ENCODE data around the gene COL6A5. TPM values are rescaled to one million over a fixed set of nuclear protein-coding genes. Genes with fewer than 3 reads are reported as not detected.
A peak's percentile ranks its signal among the peaks of the same experiment; 100 is the strongest.

The COL6A5 gene
- total and polyA plus RNA-seq, 9 of the 15 experiments (the other 6 are each of a cell fraction or from before 2014, with no cell fraction given), result 1.5 to 9.7 (median 5.6) TPM

DNA sequence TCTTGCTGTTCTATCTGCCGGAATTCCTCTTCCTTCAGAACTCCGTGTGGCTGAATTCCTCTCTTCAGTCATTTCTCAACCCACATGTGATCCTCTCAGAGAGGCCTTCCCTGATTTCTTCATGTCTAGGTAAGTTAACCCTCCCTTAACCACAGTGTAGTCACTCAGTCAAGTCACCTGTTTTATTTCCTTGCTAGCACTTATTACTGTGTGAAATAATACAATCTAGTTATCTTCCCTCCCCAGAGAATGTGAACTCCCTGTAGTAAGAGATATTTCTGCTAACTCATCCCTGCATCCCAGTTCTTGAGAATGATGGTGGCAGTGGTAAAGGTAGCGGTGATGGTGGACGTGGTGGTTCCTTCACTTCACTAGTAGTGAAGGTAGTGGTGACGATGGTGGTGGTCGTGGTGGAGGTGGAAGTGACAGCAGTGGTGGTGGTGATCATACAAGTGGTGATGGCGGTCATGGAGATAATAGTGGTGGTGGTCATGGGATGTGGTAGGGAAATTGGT is 33.3 kb downstream of the COL6A5 start (continued):
- TF ChIP-seq, protein P1, sequence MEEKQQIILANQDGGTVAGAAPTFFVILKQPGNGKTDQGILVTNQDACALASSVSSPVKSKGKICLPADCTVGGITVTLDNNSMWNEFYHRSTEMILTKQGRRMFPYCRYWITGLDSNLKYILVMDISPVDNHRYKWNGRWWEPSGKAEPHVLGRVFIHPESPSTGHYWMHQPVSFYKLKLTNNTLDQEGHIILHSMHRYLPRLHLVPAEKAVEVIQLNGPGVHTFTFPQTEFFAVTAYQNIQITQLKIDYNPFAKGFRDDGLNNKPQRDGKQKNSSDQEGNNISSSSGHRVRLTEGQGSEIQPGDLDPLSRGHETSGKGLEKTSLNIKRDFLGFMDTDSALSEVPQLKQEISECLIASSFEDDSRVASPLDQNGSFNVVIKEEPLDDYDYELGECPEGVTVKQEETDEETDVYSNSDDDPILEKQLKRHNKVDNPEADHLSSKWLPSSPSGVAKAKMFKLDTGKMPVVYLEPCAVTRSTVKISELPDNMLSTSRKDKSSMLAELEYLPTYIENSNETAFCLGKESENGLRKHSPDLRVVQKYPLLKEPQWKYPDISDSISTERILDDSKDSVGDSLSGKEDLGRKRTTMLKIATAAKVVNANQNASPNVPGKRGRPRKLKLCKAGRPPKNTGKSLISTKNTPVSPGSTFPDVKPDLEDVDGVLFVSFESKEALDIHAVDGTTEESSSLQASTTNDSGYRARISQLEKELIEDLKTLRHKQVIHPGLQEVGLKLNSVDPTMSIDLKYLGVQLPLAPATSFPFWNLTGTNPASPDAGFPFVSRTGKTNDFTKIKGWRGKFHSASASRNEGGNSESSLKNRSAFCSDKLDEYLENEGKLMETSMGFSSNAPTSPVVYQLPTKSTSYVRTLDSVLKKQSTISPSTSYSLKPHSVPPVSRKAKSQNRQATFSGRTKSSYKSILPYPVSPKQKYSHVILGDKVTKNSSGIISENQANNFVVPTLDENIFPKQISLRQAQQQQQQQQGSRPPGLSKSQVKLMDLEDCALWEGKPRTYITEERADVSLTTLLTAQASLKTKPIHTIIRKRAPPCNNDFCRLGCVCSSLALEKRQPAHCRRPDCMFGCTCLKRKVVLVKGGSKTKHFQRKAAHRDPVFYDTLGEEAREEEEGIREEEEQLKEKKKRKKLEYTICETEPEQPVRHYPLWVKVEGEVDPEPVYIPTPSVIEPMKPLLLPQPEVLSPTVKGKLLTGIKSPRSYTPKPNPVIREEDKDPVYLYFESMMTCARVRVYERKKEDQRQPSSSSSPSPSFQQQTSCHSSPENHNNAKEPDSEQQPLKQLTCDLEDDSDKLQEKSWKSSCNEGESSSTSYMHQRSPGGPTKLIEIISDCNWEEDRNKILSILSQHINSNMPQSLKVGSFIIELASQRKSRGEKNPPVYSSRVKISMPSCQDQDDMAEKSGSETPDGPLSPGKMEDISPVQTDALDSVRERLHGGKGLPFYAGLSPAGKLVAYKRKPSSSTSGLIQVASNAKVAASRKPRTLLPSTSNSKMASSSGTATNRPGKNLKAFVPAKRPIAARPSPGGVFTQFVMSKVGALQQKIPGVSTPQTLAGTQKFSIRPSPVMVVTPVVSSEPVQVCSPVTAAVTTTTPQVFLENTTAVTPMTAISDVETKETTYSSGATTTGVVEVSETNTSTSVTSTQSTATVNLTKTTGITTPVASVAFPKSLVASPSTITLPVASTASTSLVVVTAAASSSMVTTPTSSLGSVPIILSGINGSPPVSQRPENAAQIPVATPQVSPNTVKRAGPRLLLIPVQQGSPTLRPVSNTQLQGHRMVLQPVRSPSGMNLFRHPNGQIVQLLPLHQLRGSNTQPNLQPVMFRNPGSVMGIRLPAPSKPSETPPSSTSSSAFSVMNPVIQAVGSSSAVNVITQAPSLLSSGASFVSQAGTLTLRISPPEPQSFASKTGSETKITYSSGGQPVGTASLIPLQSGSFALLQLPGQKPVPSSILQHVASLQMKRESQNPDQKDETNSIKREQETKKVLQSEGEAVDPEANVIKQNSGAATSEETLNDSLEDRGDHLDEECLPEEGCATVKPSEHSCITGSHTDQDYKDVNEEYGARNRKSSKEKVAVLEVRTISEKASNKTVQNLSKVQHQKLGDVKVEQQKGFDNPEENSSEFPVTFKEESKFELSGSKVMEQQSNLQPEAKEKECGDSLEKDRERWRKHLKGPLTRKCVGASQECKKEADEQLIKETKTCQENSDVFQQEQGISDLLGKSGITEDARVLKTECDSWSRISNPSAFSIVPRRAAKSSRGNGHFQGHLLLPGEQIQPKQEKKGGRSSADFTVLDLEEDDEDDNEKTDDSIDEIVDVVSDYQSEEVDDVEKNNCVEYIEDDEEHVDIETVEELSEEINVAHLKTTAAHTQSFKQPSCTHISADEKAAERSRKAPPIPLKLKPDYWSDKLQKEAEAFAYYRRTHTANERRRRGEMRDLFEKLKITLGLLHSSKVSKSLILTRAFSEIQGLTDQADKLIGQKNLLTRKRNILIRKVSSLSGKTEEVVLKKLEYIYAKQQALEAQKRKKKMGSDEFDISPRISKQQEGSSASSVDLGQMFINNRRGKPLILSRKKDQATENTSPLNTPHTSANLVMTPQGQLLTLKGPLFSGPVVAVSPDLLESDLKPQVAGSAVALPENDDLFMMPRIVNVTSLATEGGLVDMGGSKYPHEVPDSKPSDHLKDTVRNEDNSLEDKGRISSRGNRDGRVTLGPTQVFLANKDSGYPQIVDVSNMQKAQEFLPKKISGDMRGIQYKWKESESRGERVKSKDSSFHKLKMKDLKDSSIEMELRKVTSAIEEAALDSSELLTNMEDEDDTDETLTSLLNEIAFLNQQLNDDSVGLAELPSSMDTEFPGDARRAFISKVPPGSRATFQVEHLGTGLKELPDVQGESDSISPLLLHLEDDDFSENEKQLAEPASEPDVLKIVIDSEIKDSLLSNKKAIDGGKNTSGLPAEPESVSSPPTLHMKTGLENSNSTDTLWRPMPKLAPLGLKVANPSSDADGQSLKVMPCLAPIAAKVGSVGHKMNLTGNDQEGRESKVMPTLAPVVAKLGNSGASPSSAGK (IDR thresholded peaks at IDR 0.05), result 0 out of 2 replicates have a peak, but pooled peaks have one; percentile 3
- peak; percentile 71 for TF ChIP-seq NFE2 (IDR thresholded peaks at IDR 0.05; ENCODE audit: low read depth)
- TF ChIP-seq RNF2 (IDR thresholded peaks at IDR 0.05), result no peak
- TF ChIP-seq CTBP1 (IDR thresholded peaks at IDR 0.05; ENCODE audit: borderline replicate concordance), result peak; percentile 26; the same call in 1 of the 2 replicates
- TF ChIP-seq C11orf30 (IDR thresholded peaks at IDR 0.05; ENCODE audit: low read depth), result peak; percentile 67
- TF ChIP-seq CBFA2T3 (IDR thresholded peaks at IDR 0.05), result peak; percentile 37; the same call in 1 of the 2 replicates
- peak; percentile 13; the same call in 1 of the 2 replicates for TF ChIP-seq TCF3 (CRISPR knock-in tag; IDR thresholded peaks at IDR 0.05)
- 0 out of 2 replicates have a peak, but pooled peaks have one; percentile 29 for TF ChIP-seq HDGF (IDR thresholded peaks at IDR 0.05)

Data from K562 (cell line).